ENCODE measurements around the gene C20orf144.

C20orf144 gene

DNA sequence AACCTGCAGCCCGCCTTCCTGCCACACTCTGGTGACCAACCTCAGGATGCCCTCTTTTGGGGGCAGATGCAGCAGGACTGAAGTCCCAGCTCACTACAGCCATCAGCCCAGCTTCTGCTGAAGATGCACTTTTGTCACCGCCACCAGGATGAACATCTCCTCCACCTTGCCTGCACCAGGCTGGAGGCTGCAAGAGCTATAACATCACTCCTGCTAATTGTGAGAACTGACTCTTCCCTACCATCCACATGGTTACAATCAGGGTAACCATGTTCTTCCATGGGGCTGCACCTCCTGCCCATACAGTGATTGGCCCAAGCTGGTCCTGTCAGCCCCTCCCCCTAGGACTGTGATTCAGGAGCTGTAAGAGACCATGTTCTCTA, 2.6 kb downstream of the C20orf144 start:
- Histone ChIP-seq H3K79me2 (ENCODE audit: insufficient read depth, low read length) (no peaks in the 10 kb centered on the region), H2AFZ (ENCODE audit: low read depth, low read length) (no peak overlapping the region), H3K9me3 (ENCODE audit: insufficient read depth, low read length, severe bottlenecking) (no peaks in the 10 kb centered on the region), H3K36me3 (ENCODE audit: insufficient read depth, low read length) (peaks cover 9% of the 10 kb centered on the region; the same call in 1 of the 2 replicates), H3K9ac (ENCODE audit: low read depth, low read length) (no peak overlapping the region), H4K20me1 (ENCODE audit: insufficient read depth, low read length) (no peaks in the 10 kb centered on the region), H3K4me3 (ENCODE audit: low read depth in 1 of 2, low read length in 2 of 2) (no peak overlapping the region), H3K4me1 (ENCODE audit: insufficient read depth, low read length) (peaks cover 21% of the 10 kb centered on the region), H3K27ac (ENCODE audit: low read length) (no peak overlapping the region), H3K4me2 (ENCODE audit: insufficient read depth, low read length) (0 out of 2 replicates have a peak overlapping the region, but pooled peaks have one; percentile 84), H3K27me3 (ENCODE audit: insufficient read depth, low read length, poor library complexity) (no peaks in the 10 kb centered on the region)
- ATAC-seq (ENCODE audit: insufficient read depth, low read depth) (no peak), DNase-seq (no peak)
- TF ChIP-seq, protein P1, sequence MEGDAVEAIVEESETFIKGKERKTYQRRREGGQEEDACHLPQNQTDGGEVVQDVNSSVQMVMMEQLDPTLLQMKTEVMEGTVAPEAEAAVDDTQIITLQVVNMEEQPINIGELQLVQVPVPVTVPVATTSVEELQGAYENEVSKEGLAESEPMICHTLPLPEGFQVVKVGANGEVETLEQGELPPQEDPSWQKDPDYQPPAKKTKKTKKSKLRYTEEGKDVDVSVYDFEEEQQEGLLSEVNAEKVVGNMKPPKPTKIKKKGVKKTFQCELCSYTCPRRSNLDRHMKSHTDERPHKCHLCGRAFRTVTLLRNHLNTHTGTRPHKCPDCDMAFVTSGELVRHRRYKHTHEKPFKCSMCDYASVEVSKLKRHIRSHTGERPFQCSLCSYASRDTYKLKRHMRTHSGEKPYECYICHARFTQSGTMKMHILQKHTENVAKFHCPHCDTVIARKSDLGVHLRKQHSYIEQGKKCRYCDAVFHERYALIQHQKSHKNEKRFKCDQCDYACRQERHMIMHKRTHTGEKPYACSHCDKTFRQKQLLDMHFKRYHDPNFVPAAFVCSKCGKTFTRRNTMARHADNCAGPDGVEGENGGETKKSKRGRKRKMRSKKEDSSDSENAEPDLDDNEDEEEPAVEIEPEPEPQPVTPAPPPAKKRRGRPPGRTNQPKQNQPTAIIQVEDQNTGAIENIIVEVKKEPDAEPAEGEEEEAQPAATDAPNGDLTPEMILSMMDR (IDR thresholded peaks at IDR 0.05; ENCODE audit: borderline replicate concordance, extremely low read depth, low read length, poor library complexity, severe bottlenecking): no peak
- TF ChIP-seq EZH2 (IDR thresholded peaks at IDR 0.05; ENCODE audit: borderline replicate concordance, low read depth, low read length, severe bottlenecking): no peak

DNA sequence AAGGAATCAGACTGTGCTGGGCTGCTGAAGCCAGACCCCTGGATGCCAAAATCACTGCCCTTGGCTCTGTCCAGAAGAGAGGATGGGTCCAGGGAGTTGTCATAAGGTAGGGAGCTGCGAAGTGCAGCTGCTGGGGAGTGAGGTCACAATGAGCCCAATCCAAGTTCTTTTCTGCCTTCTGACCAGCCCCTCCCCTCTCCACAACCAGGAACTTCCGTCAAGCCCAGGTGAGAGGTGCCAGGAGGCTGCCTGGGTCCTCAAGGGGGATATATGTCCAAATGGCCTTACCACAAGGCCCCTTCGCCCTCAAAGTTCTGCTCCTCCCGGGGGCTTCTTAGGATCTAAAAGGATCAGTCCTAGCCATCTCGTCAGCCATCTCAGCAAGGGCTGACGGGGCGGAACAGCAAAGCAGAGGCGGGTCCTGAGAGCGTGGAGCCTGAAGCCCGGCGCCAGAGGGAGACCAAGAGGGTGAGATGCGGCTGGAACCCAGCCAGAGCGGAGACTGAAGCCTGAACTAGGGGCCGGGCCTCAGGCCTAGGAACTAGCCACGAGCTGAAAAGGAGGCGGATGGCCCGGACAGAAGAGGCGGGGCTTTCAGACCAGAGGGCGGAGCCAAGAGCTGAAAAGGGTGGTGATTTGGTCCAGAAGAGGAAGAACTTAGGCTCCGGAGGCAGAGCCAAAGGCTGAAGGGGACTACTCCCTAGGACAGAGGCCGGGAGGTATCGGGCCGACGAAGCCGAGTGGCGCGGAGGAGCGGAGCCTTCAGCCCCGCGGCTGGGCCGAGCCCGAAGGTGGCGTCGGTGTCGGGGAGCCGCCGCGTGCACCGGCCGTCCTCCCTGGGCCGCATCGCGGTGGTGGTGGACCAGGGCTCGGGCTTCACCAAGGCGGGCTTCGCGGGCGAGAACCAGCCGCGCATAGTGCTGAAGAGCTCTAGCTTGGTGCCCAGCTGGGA, 4.4 kb downstream of the C20orf144 start, which contains the start of gene ACTL10:
Gene ACTL10 (plus strand): TSS at position 651 of the 952 bp plus-strand sequence. CDS start 555 bp downstream, outside the sequence.
- Histone ChIP-seq H4K20me1 (ENCODE audit: insufficient read depth, low read length) (no peaks in the 10 kb centered on the region), H3K27ac (ENCODE audit: low read length) (no peak within 1 kb of the TSS), H3K36me3 (ENCODE audit: insufficient read depth, low read length) (peaks cover 13% of the 10 kb centered on the region; the same call in 1 of the 2 replicates), H3K9me3 (ENCODE audit: insufficient read depth, low read length, severe bottlenecking) (no peaks in the 10 kb centered on the region), H3K27me3 (ENCODE audit: insufficient read depth, low read length, poor library complexity) (no peaks in the 10 kb centered on the region), H2AFZ (ENCODE audit: low read depth, low read length) (no peak within 1 kb of the TSS), H3K4me1 (ENCODE audit: insufficient read depth, low read length) (peaks cover 21% of the 10 kb centered on the region), H3K9ac (ENCODE audit: low read depth, low read length) (no peak within 1 kb of the TSS), H3K4me2 (ENCODE audit: insufficient read depth, low read length) (no peak within 1 kb of the TSS), H3K4me3 (ENCODE audit: low read depth in 1 of 2, low read length in 2 of 2) (no peak within 1 kb of the TSS), H3K79me2 (ENCODE audit: insufficient read depth, low read length) (no peaks in the 10 kb centered on the region)
- TF ChIP-seq, protein P1 (IDR thresholded peaks at IDR 0.05; ENCODE audit: borderline replicate concordance, extremely low read depth, low read length, poor library complexity, severe bottlenecking): no peak
- DNase-seq (no peak), ATAC-seq (ENCODE audit: insufficient read depth, low read depth) (no peak)

DNA sequence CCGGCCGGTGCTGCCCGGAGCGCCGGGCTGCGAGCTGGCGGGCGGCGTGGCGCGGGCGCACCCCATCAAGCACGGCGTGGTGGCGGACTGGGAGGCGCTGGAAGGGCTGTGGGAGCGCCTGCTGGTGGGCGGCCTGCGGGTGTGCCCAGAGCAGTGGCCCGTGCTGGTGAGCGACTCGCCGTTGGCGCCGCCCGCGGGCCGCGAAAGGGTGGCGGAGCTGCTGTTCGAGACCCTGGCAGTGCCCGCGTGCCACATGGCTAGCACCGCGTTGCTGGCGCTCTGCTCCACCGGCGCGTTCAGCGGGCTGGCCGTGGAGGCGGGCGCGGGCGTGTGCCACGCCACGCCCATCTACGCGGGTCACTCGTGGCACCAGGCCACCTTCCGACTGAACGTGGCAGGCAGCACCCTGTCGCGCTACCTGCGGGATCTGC, 5.1 kb downstream of the C20orf144 start:
- Histone ChIP-seq H3K4me2 (ENCODE audit: insufficient read depth, low read length) (no peak overlapping the region), H3K9ac (ENCODE audit: low read depth, low read length) (no peak overlapping the region), H3K27me3 (ENCODE audit: insufficient read depth, low read length, poor library complexity) (no peaks in the 10 kb centered on the region), H4K20me1 (ENCODE audit: insufficient read depth, low read length) (no peaks in the 10 kb centered on the region), H3K36me3 (ENCODE audit: insufficient read depth, low read length) (peaks cover 13% of the 10 kb centered on the region; the same call in 1 of the 2 replicates), H3K27ac (ENCODE audit: low read length) (no peak overlapping the region), H2AFZ (ENCODE audit: low read depth, low read length) (no peak overlapping the region), H3K79me2 (ENCODE audit: insufficient read depth, low read length) (no peaks in the 10 kb centered on the region), H3K9me3 (ENCODE audit: insufficient read depth, low read length, severe bottlenecking) (no peaks in the 10 kb centered on the region), H3K4me1 (ENCODE audit: insufficient read depth, low read length) (peaks cover 21% of the 10 kb centered on the region), H3K4me3 (ENCODE audit: low read depth in 1 of 2, low read length in 2 of 2) (no peak overlapping the region)
- TF ChIP-seq EZH2 (IDR thresholded peaks at IDR 0.05; ENCODE audit: borderline replicate concordance, low read depth, low read length, severe bottlenecking): no peak
- DNase-seq (no peak), ATAC-seq (ENCODE audit: insufficient read depth, low read depth) (no peak)
